Activated CD8-positive, alpha-beta T cell treated with anti-CD3 and anti-CD28 coated beads, Interleukin-2, amount 10 ng/mL, durations not matched to agents 7 days and 5 days (primary cell): Measurements from ENCODE around the gene FCAR. TPM values are rescaled to one million over a fixed set of nuclear protein-coding genes. Genes with fewer than 3 reads are reported as not detected.
"Not testable (repeated sequence)": the region's sequence is repeated elsewhere in the genome, so short reads cannot be mapped to it uniquely, and the experiment has no call there.

Experiments
- ATAC-seq: fragments of 150-1000 bp; cut with Tn5 transposase; one replicate; pipeline ENCODE4 v1.10.0; 2021; ENCODE audit warnings: moderate library complexity
- CTCF ChIA-PET: fragments of 350-600 bp; sonication (Branson Sonifier 250); formaldehyde crosslinking; loops from one replicate; lab custom pipeline; 2021; ENCODE audit warnings: antibody characterized with exemption; lab: Charles Lee
- POLR2A ChIA-PET: fragments of 350-600 bp; sonication (Branson Sonifier 250); formaldehyde crosslinking; loops from one replicate; lab custom pipeline; 2021; ENCODE audit warnings: antibody characterized with exemption; lab: Charles Lee
- DNase-seq: peaks from one replicate; pipeline ENCODE4 v3.0.0-alpha.2; 2020
- H3K27ac Mint-ChIP-seq: one replicate; pipeline ENCODE4 v1.8.0; 2021; ENCODE audit warnings: mild to moderate bottlenecking, mixed read lengths
- H3K27me3 Mint-ChIP-seq: one replicate; pipeline ENCODE4 v1.8.0; 2021; ENCODE audit warnings: low read depth, mixed read lengths
- H3K36me3 Mint-ChIP-seq: one replicate; pipeline ENCODE4 v1.8.0; 2021; ENCODE audit warnings: low read depth, mixed read lengths
- H3K4me1 Mint-ChIP-seq: one replicate; pipeline ENCODE4 v1.8.0; 2021; ENCODE audit warnings: low read depth, mixed read lengths
- H3K4me3 Mint-ChIP-seq: one replicate; pipeline ENCODE4 v1.8.0; 2021; ENCODE audit warnings: mild to moderate bottlenecking, mixed read lengths
- H3K9me3 Mint-ChIP-seq: one replicate; pipeline ENCODE4 v1.8.0; 2022; ENCODE audit warnings: mixed read lengths; ENCODE audit not compliant: insufficient read depth
- total RNA-seq, 2 experiments: library from RNA; stranded (reverse); gene quantifications; one replicate each; pipeline ENCODE4 v1.2.3, GENCODE V29; 2021

The FCAR gene
- total RNA-seq, 2 experiments from 2014 or later = not detected

- H3K9me3 Mint-ChIP-seq, POLR2A ChIA-PET, ATAC-seq, H3K27ac Mint-ChIP-seq, H3K4me3 Mint-ChIP-seq, H3K36me3 Mint-ChIP-seq, DNase-seq, H3K27me3 Mint-ChIP-seq: not testable (repeated sequence)
- H3K4me1 Mint-ChIP-seq = peaks cover 17% of the 10 kb centered on the region
- CTCF ChIA-PET = interaction anchor here (3.6 kb wide), 1 partner anchor 39 kb away, joined by 13 read pairs; no protein-coding TSS in a partner anchor
Observed at GRCh38 chr19:54919646-54920563, 45.9 kb downstream of the FCAR start.

- DNase-seq (peak; percentile 35), ATAC-seq (peak; percentile 60)
- POLR2A ChIA-PET = no interaction called here
- peaks cover 17% of the 10 kb centered on the region for H3K4me1 Mint-ChIP-seq
- no peak overlapping the region for H3K4me3 Mint-ChIP-seq
- no peaks in the 10 kb centered on the region for H3K9me3 Mint-ChIP-seq
- no peaks in the 10 kb centered on the region for H3K36me3 Mint-ChIP-seq
- H3K27me3 Mint-ChIP-seq = peaks cover 3% of the 10 kb centered on the region
- no peak overlapping the region for H3K27ac Mint-ChIP-seq
- CTCF ChIA-PET = interaction anchor here (3.6 kb wide), 1 partner anchor 40 kb away, joined by 13 read pairs; no protein-coding TSS in a partner anchor
Observed at GRCh38 chr19:54921082-54921481, 47.0 kb downstream of the FCAR start.

GRCh38 chr19:54923276-54923675, 49.2 kb downstream of the FCAR start:
- DNase-seq (no peak), ATAC-seq (no peak)
- peaks cover 8% of the 10 kb centered on the region for H3K4me1 Mint-ChIP-seq
- ChIA-PET POLR2A (no interaction called here), CTCF (no interaction called here)
- no peaks in the 10 kb centered on the region for H3K27me3 Mint-ChIP-seq
- H3K9me3 Mint-ChIP-seq = peaks cover 3% of the 10 kb centered on the region
- H3K27ac Mint-ChIP-seq = no peak overlapping the region
- H3K4me3 Mint-ChIP-seq = no peak overlapping the region
- peaks cover 4% of the 10 kb centered on the region for H3K36me3 Mint-ChIP-seq

GRCh38 chr19:54928299-54928698, 54.3 kb downstream of the FCAR start:
- ATAC-seq = no peak
- H3K4me3 Mint-ChIP-seq = no peak overlapping the region

GRCh38 chr19:54937926-54938325, 63.9 kb downstream of the FCAR start:
- Mint-ChIP-seq H3K9me3 (no peaks in the 10 kb centered on the region), H3K4me3 (peak overlapping the region; percentile 2), H3K36me3 (no peaks in the 10 kb centered on the region), H3K27me3 (peaks cover 16% of the 10 kb centered on the region), H3K27ac (peak overlapping the region; percentile 31), H3K4me1 (peaks cover 22% of the 10 kb centered on the region)
- DNase-seq = peak; percentile 57
- POLR2A ChIA-PET = no interaction called here
- ATAC-seq = peak; percentile 63
- CTCF ChIA-PET = interaction anchor here (1.1 kb wide), 1 partner anchor 57 kb away, joined by 3 read pairs; no protein-coding TSS in a partner anchor

More at GRCh38 chr19:54928299-54928698, 54.3 kb downstream of the FCAR start:
- Mint-ChIP-seq H3K27ac (no peak overlapping the region), H3K27me3 (no peaks in the 10 kb centered on the region), H3K9me3 (peaks cover 12% of the 10 kb centered on the region), H3K4me1 (no peaks in the 10 kb centered on the region), H3K36me3 (peaks cover 6% of the 10 kb centered on the region)
- DNase-seq = no peak
- ChIA-PET POLR2A (no interaction called here), CTCF (no interaction called here)

- no peak overlapping the region for H3K27ac Mint-ChIP-seq
- CTCF ChIA-PET = no interaction called here
- peaks cover 22% of the 10 kb centered on the region for H3K4me1 Mint-ChIP-seq
- no peaks in the 10 kb centered on the region for H3K36me3 Mint-ChIP-seq
- ATAC-seq (no peak), DNase-seq (no peak)
- peaks cover 16% of the 10 kb centered on the region for H3K27me3 Mint-ChIP-seq
- POLR2A ChIA-PET = no interaction called here
- H3K4me3 Mint-ChIP-seq = no peak overlapping the region
- no peaks in the 10 kb centered on the region for H3K9me3 Mint-ChIP-seq
Observed at GRCh38 chr19:54938906-54939305, 64.9 kb downstream of the FCAR start.

GRCh38 chr19:54939538-54939937, 65.5 kb downstream of the FCAR start:
- H3K27ac Mint-ChIP-seq, H3K4me3 Mint-ChIP-seq, H3K36me3 Mint-ChIP-seq, CTCF ChIA-PET, DNase-seq, H3K9me3 Mint-ChIP-seq, ATAC-seq: not testable (repeated sequence)
- POLR2A ChIA-PET = interaction anchor here (0.6 kb wide), 1 partner anchor 686 kb away, joined by 3 read pairs; no protein-coding TSS in a partner anchor
- H3K4me1 Mint-ChIP-seq = peaks cover 22% of the 10 kb centered on the region
- peaks cover 16% of the 10 kb centered on the region for H3K27me3 Mint-ChIP-seq

Other genes with a start within 250 kb of the FCAR start
- under 1 TPM; 0.91 to 0.92 TPM for gene LILRB1, start 243.8 kb upstream of the FCAR start, total RNA-seq
- not detected for gene LILRB4, start 211.2 kb upstream of the FCAR start, total RNA-seq
- gene KIR3DL3, start 149.8 kb upstream of the FCAR start, total RNA-seq = under 1 TPM in 1 of 2 experiments, not detected in 1; 0.13 TPM
- gene KIR2DL3, start 135.7 kb upstream of the FCAR start, total RNA-seq = under 1 TPM; 0.21 to 0.24 TPM
- gene KIR2DL1, start 104.4 kb upstream of the FCAR start, total RNA-seq = not detected
- not detected for gene KIR2DL4, start 70.6 kb upstream of the FCAR start, total RNA-seq
- gene KIR3DL1, start 57.8 kb upstream of the FCAR start, total RNA-seq = under 1 TPM in 1 of 2 experiments, not detected in 1; 0.29 TPM
- under 1 TPM in 1 of 2 experiments, not detected in 1; 0.18 TPM for gene KIR2DS4, start 41.6 kb upstream of the FCAR start, total RNA-seq
- under 1 TPM; 0.44 to 0.61 TPM for gene KIR3DL2, start 23.8 kb upstream of the FCAR start, total RNA-seq
- gene NCR1, start 31.9 kb downstream of the FCAR start, total RNA-seq = under 1 TPM; 0.26 to 0.47 TPM
- gene NLRP7, start 73.3 kb downstream of the FCAR start, total RNA-seq = not detected
- 10 to 100 TPM; 22.8 to 26.8 TPM for gene NLRP2, start 92.1 kb downstream of the FCAR start, total RNA-seq
- gene GP6, start 164.0 kb downstream of the FCAR start, total RNA-seq = under 1 TPM; 0.39 to 0.58 TPM
- gene RDH13, start 188.9 kb downstream of the FCAR start, total RNA-seq = 10 to 100 TPM; 30.9 to 33.1 TPM
- gene EPS8L1, start 201.6 kb downstream of the FCAR start, total RNA-seq = 1 to 10 TPM; 4.9 to 8.6 TPM
- 100 to 1,000 TPM; 137 to 142 TPM for gene PPP1R12C, start 243.4 kb downstream of the FCAR start, total RNA-seq